GM10266 (cell line): ENCODE data around the gene SCN4B.

Experiments
- DNase-seq: peaks from one replicate; pipeline ENCODE4 v3.0.0; 2012; ENCODE audit errors: extremely low spot score
- TF ChIP-seq, protein P1 (sequence below): IDR thresholded peaks from 2 replicates; pipeline ENCODE4 v1.5.1; 2012; ENCODE audit warnings: mild to moderate bottlenecking, low read depth; ENCODE audit not compliant: control insufficient read depth, insufficient read depth; ENCODE audit errors: missing control alignments

Gene SCN4B

DNA sequence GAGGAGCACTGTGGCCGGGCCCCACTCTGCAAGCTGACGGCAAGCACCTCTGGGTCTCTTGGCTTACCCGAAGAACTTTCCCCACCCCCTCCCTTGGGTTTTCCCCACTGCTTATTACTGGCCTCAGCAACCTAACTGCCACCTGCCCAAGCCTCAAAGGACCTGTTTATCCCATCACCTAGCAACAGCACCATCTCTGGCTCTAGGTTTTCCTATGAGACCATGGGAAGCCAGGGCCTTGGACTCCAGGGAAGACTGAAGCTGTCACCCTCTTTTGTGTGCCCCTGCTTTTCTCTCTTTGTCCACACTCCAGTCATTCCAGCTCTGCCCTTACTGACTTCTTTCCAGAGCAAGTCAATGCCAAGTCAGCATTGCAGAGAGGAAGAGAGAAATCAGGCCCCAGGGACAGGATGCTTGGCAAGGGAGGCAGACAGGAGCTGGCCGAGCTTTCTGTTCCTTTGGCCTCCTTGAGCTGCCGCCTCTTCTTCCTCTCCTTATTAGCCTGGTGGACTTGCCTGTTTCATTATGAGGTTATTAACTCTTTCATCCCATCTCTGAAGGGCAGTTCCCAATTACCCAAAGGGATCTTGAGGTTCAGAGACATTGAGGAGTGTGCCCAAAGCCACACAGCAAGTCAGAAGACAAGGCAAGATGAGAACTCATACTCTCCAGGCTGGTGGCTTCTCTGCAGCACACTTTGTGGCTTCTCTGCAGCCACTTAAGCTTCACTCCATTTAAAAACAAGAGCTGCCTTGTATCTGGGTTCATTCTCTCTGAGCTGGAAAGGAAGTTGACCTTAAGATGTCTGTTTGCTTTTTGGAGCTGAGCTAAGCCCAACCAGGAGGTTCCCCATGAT, 65.5 kb downstream of the SCN4B start, which contains the start of gene SMIM35:
TSS of gene SMIM35 (minus strand) at position 51 of the 856 bp plus-strand sequence. CDS start 206 bp downstream, outside the sequence.
- no peak for DNase-seq
- TF ChIP-seq, protein P1, sequence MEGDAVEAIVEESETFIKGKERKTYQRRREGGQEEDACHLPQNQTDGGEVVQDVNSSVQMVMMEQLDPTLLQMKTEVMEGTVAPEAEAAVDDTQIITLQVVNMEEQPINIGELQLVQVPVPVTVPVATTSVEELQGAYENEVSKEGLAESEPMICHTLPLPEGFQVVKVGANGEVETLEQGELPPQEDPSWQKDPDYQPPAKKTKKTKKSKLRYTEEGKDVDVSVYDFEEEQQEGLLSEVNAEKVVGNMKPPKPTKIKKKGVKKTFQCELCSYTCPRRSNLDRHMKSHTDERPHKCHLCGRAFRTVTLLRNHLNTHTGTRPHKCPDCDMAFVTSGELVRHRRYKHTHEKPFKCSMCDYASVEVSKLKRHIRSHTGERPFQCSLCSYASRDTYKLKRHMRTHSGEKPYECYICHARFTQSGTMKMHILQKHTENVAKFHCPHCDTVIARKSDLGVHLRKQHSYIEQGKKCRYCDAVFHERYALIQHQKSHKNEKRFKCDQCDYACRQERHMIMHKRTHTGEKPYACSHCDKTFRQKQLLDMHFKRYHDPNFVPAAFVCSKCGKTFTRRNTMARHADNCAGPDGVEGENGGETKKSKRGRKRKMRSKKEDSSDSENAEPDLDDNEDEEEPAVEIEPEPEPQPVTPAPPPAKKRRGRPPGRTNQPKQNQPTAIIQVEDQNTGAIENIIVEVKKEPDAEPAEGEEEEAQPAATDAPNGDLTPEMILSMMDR = no peak

DNA sequence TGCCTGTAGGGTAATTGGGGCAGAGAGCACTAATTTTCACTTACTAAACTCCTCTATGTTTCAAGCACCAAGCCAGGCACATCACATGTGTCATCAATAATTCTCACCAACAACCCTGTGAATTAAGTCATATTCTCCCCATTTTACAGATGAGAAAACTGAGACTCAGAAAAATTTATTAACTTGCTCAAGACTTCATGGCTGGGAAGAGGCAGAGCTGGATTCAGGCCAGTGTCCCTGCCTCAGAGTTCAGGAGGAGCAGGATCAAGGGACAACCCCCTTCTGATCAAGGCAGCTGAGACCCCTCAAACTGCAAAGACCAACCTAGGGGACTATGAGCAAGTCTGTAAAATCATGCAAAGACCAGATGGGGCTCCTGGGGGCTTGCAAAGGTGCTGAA, 68.0 kb downstream of the SCN4B start:
- DNase-seq = no peak
- TF ChIP-seq, protein P1 = no peak

DNA sequence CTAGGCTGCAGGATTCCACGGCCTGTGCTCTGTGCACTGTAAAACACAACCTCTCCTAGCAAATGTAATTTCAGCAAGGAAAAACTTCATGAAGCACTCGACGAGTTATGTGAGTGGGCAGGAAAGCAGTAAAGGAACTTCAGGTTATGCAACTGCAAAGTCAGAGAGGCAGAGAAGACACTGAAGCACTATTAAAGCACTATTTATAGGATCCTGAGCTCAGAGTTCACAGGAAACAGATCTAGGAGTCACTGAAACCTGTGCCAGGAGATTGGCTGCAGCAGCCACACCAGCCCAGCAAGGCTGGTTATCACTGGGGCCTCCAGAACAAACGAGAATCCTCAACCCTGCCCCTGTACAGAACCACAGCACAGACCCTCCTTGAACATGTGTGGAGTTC, 68.4 kb downstream of the SCN4B start:
- DNase-seq = no peak
- TF ChIP-seq, protein P1 = no peak
